IMR-90 (cell line): Measurements from ENCODE around the gene IFNA17. TPM values are rescaled to one million over a fixed set of nuclear protein-coding genes. Genes with fewer than 3 reads are reported as not detected.

ENCODE experiments used
- ATAC-seq: fragments of 200-7000 bp; cut with Tn5 transposase; 2 replicates; pipeline ENCODE4 v1.9.1; 2020; ENCODE audit warnings: low read depth, mild to moderate bottlenecking, moderate library complexity
- BruUV-seq: library from RNA; stranded (reverse); fragments of 400-500 nt; replicated peaks from 2 replicates; lab custom pipeline; 2021; lab: Mats Ljungman, UMichigan
- CTCF ChIA-PET: fragments of 300-600 bp; formaldehyde crosslinking; extraction: SDS; loops from one replicate; lab custom pipeline; 2021; ENCODE audit warnings: antibody characterized with exemption; lab: Yijun Ruan, JAX
- POLR2A ChIA-PET: fragments of 300-600 bp; sonication (Branson Sonifier 250); formaldehyde crosslinking; loops from one replicate; lab custom pipeline; 2022; ENCODE audit warnings: antibody characterized with exemption; ENCODE audit not compliant: unreplicated experiment; lab: Charles Lee
- DNase-seq: peaks from one replicate; pipeline ENCODE4 v3.0.0; 2013
- H2AFZ ChIP-seq: replicated peaks from 2 replicates; pipeline ENCODE3; 2013; ENCODE audit warnings: low read length, mild to moderate bottlenecking; ENCODE audit not compliant: poor library complexity
- H2AK5ac ChIP-seq: 2 replicates; pipeline ENCODE4 v1.6.1; 2013; ENCODE audit warnings: low read depth, low read length, inconsistent platforms
- H2AK9ac ChIP-seq: replicated peaks from 2 replicates; pipeline ENCODE3; 2013; ENCODE audit warnings: mild to moderate bottlenecking, low read depth, low read length, moderate library complexity; ENCODE audit not compliant: poor library complexity
- H2BK120ac ChIP-seq: 2 replicates; pipeline ENCODE4 v1.6.1; 2013; ENCODE audit warnings: low read depth, low read length, inconsistent platforms
- H2BK15ac ChIP-seq: 3 replicates; pipeline ENCODE4 v1.6.1; 2013; ENCODE audit warnings: low read depth, low read length, inconsistent platforms
- H2BK20ac ChIP-seq: 2 replicates; pipeline ENCODE4 v1.6.1; 2013; ENCODE audit warnings: low read depth, mild to moderate bottlenecking, inconsistent platforms, low read length, moderate library complexity
- H2BK5ac ChIP-seq: 2 replicates; pipeline ENCODE4 v1.6.1; 2013; ENCODE audit warnings: mild to moderate bottlenecking, low read depth, low read length, inconsistent platforms; ENCODE audit not compliant: poor library complexity, severe bottlenecking
- H3K14ac ChIP-seq: replicated peaks from 2 replicates; pipeline ENCODE4 v1.6.1; 2013; ENCODE audit warnings: low read depth, low read length, inconsistent platforms
- H3K18ac ChIP-seq: 2 replicates; pipeline ENCODE4 v1.6.1; 2013; ENCODE audit warnings: low read depth, low read length, control low read depth
- H3K23ac ChIP-seq: 2 replicates; pipeline ENCODE4 v1.6.1; 2013; ENCODE audit warnings: low read depth, low read length, inconsistent platforms
- H3K27ac ChIP-seq: 2 replicates; pipeline ENCODE4 v1.5.1; 2013; ENCODE audit warnings: mild to moderate bottlenecking, control low read depth, low read length; ENCODE audit not compliant: insufficient read depth
- H3K27me3 ChIP-seq: 2 replicates; pipeline ENCODE4 v1.6.1; 2013; ENCODE audit warnings: low read length; ENCODE audit not compliant: control insufficient read depth, insufficient read depth
- H3K36me3 ChIP-seq: 2 replicates; pipeline ENCODE4 v1.6.1; 2013; ENCODE audit warnings: low read length, mixed read lengths; ENCODE audit not compliant: control insufficient read depth, insufficient read depth
- H3K4ac ChIP-seq: 2 replicates; pipeline ENCODE4 v1.6.1; 2013; ENCODE audit warnings: low read depth, low read length, inconsistent platforms
- H3K4me1 ChIP-seq: 2 replicates; pipeline ENCODE4 v1.6.1; 2013; ENCODE audit warnings: low read length, mixed read lengths; ENCODE audit not compliant: control insufficient read depth, insufficient read depth
- H3K4me2 ChIP-seq: 2 replicates; pipeline ENCODE4 v1.6.1; 2013; ENCODE audit warnings: low read depth, mild to moderate bottlenecking, control low read depth, low read length, moderate library complexity
- H3K4me3 ChIP-seq: 2 replicates; pipeline ENCODE4 v1.5.1; 2013; ENCODE audit warnings: low read depth, mild to moderate bottlenecking, control low read depth, low read length, moderate library complexity; ENCODE audit not compliant: insufficient read depth
- H3K56ac ChIP-seq: 2 replicates; pipeline ENCODE4 v1.6.1; 2013; ENCODE audit warnings: low read length, inconsistent platforms; ENCODE audit not compliant: insufficient read depth; ENCODE audit errors: extremely low read depth
- H3K79me1 ChIP-seq, 2 experiments: 2 replicates each; pipeline ENCODE4 v1.6.1; 2013; ENCODE audit warnings: low read length in 2 of 2, inconsistent platforms in 1 of 2, low read depth in 1 of 2
- H3K9ac ChIP-seq: 2 replicates; pipeline ENCODE4 v1.6.1; 2013; ENCODE audit warnings: low read depth, low read length, control low read depth
- H3K9me1 ChIP-seq: 2 replicates; pipeline ENCODE4 v1.6.1; 2013; ENCODE audit warnings: low read length, inconsistent platforms; ENCODE audit not compliant: insufficient read depth
- H3K9me3 ChIP-seq: 2 replicates; pipeline ENCODE4 v1.6.1; 2013; ENCODE audit warnings: low read length; ENCODE audit not compliant: control insufficient read depth, insufficient read depth
- H4K20me1 ChIP-seq: 2 replicates; pipeline ENCODE4 v1.6.1; 2013; ENCODE audit warnings: low read length, inconsistent platforms; ENCODE audit not compliant: insufficient read depth
- H4K5ac ChIP-seq: 2 replicates; pipeline ENCODE4 v1.6.1; 2013; ENCODE audit warnings: mild to moderate bottlenecking, low read depth, low read length, control low read depth
- H4K8ac ChIP-seq, 2 experiments: 2 replicates each; pipeline ENCODE4 v1.6.1; 2013; ENCODE audit warnings: low read depth in 2 of 2, low read length in 2 of 2, control low read depth in 1 of 2, inconsistent platforms in 1 of 2
- H4K91ac ChIP-seq: 2 replicates; pipeline ENCODE4 v1.6.1; 2013; ENCODE audit warnings: low read depth, low read length, inconsistent platforms; ENCODE audit not compliant: insufficient read depth
- BHLHE40 ChIP-seq: fragments of 150-350 bp; IDR thresholded peaks from 2 replicates; pipeline ENCODE4 v1.6.1; 2016; ENCODE audit warnings: mild to moderate bottlenecking, low read depth, low read length
- CEBPB ChIP-seq: IDR thresholded peaks from 2 replicates; pipeline ENCODE4 v1.6.1; 2012; ENCODE audit warnings: low read depth, low read length, improper control_type of control experiment
- CHD1 ChIP-seq: IDR thresholded peaks from 2 replicates; pipeline ENCODE4 v1.6.1; 2012; ENCODE audit warnings: low read depth, low read length, improper control_type of control experiment
- ELK1 ChIP-seq: fragments of 150-350 bp; IDR thresholded peaks from 2 replicates; pipeline ENCODE4 v1.6.1; 2016; ENCODE audit warnings: low read depth, mild to moderate bottlenecking, low read length, moderate library complexity, borderline replicate concordance
- MAFK ChIP-seq: IDR thresholded peaks from 2 replicates; pipeline ENCODE4 v1.6.1; 2012; ENCODE audit warnings: low read depth, low read length, improper control_type of control experiment
- MXI1 ChIP-seq: IDR thresholded peaks from 2 replicates; pipeline ENCODE4 v1.6.1; 2012; ENCODE audit warnings: low read depth, mild to moderate bottlenecking, low read length, moderate library complexity, borderline replicate concordance
- NFE2L2 ChIP-seq: fragments of 150-350 bp; IDR thresholded peaks from 2 replicates; pipeline ENCODE4 v1.6.1; 2016; ENCODE audit warnings: low read depth, mild to moderate bottlenecking, low read length
- POLR2A ChIP-seq: IDR thresholded peaks from 2 replicates; pipeline ENCODE4 v1.6.1; 2012; ENCODE audit warnings: mild to moderate bottlenecking, low read depth, low read length
- RAD21 ChIP-seq: IDR thresholded peaks from 2 replicates; pipeline ENCODE4 v1.6.1; 2012; ENCODE audit warnings: low read length, improper control_type of control experiment
- RCOR1 ChIP-seq: IDR thresholded peaks from 2 replicates; pipeline ENCODE4 v1.6.1; 2012; ENCODE audit warnings: mild to moderate bottlenecking, low read length, improper control_type of control experiment; ENCODE audit not compliant: insufficient replicate concordance
- SMC3 ChIP-seq: fragments of 150-350 bp; IDR thresholded peaks from 2 replicates; pipeline ENCODE4 v1.6.1; 2016; ENCODE audit warnings: low read depth, mild to moderate bottlenecking, antibody characterized with exemption, low read length, moderate library complexity
- USF2 ChIP-seq: fragments of 150-350 bp; IDR thresholded peaks from 2 replicates; pipeline ENCODE4 v1.6.1; 2017; ENCODE audit warnings: mild to moderate bottlenecking, antibody characterized with exemption, low read length, low read depth
- WGBS, 2 experiments: methylation state at CpG; one replicate each; pipeline versions ENCODE4 v1.1.5 to v1.1.7; 2013; ENCODE audit warnings: missing lambda C conversion rate in 2 of 2; ENCODE audit not compliant: insufficient read length in 1 of 2; ENCODE audit errors: extremely low coverage in 2 of 2; 5-methylcytosine and 5-hydroxymethylcytosine counted together
- dilution Hi-C: fragments of 300-500 bp; cut with HindIII; formaldehyde crosslinking; loops from one replicate; pipeline ENCODE4 v1.14.3; 2018; ENCODE audit warnings: low sequenced_read_pairs; ENCODE audit not compliant: unreplicated experiment
- in situ Hi-C: fragments of 300-500 bp; cut with MboI; formaldehyde crosslinking; loops from 3 replicates; pipeline ENCODE4 v1.14.3; 2019; ENCODE audit warnings: low sequenced_read_pairs, inconsistent platforms, mixed read lengths
- intact Hi-C: fragments of 100-400 bp; cut with micrococcal nuclease; formaldehyde crosslinking; loops from 2 replicates; pipeline ENCODE4 v1.10.0; 2022
- polyA plus RNA-seq, 3 experiments: library from polyadenylated mRNA; depleted of rRNA; stranded (reverse); fragments of >200 nt; gene quantifications; 2 replicates each; pipeline ENCODE4 v1.2.3, GENCODE V29; 2012; ENCODE audit warnings: low replicate concordance in 1 of 3
- total RNA-seq: library from RNA; depleted of rRNA; stranded (reverse); fragments of >200 nt; gene quantifications from 2 replicates; pipeline ENCODE4 v1.2.3, GENCODE V29; 2012
- TF ChIP-seq, protein P1 (sequence below): conservative IDR thresholded peaks from 2 replicates; pipeline ENCODE4 v1.5.1; 2012; ENCODE audit warnings: mild to moderate bottlenecking, low read depth, low read length, improper control_type of control experiment

The IFNA17 gene
- total and polyA plus RNA-seq, 2 of the 4 experiments (the other 2 are of a cell fraction) = not detected

GRCh38 chr9:21251190-21251589 is 23.2 kb upstream of the IFNA17 start:
- dilution Hi-C loops = no loop called here
- WGBS, 2 experiments = 29% methylated on average over 1 of the region's 1 CpG; no CpG with 5 or more reads in 1 of the 2 experiments

More at GRCh38 chr9:21251190-21251589, 23.2 kb upstream of the IFNA17 start:
- DNase-seq (no peak), ATAC-seq (no peak)
- Histone ChIP-seq H3K4me2 (no peak overlapping the region), H3K36me3 (no peaks in the 10 kb centered on the region), H2BK120ac (no peak overlapping the region), H3K27ac (no peak overlapping the region), H3K9ac (no peak overlapping the region), H2AK9ac (no peak overlapping the region), H2BK20ac (no peak overlapping the region), H4K5ac (no peak overlapping the region), H3K4ac (no peak overlapping the region), H3K56ac (no peak overlapping the region), H3K27me3 (peaks cover 13% of the 10 kb centered on the region), H4K20me1 (no peaks in the 10 kb centered on the region), H3K9me1 (no peaks in the 10 kb centered on the region), H3K18ac (no peak overlapping the region), H3K4me1 (0 out of 2 replicates have a peak, but pooled peaks cover 1% of the 10 kb centered on the region), H2AK5ac (no peak overlapping the region), H2BK15ac (no peak overlapping the region), H3K79me1 (no peaks in the 10 kb centered on the region), H3K23ac (no peak overlapping the region), H2AFZ (no peak overlapping the region), H3K9me3 (no peaks in the 10 kb centered on the region), H4K91ac (no peak overlapping the region), H3K4me3 (no peak overlapping the region), H3K14ac (no peak overlapping the region), H2BK5ac (no peak overlapping the region), H4K8ac (no peak overlapping the region)
- CTCF ChIA-PET = no interaction called here
- BruUV-seq = no TSS peak
- POLR2A ChIA-PET = no interaction called here
- intact Hi-C loops (loop anchor here (5.0 kb wide), 1 partner anchor 146 kb away; no protein-coding TSS in a partner anchor), in situ Hi-C loops (no loop called here)
- TF ChIP-seq SMC3 = no peak
- TF ChIP-seq POLR2A = no peak
- TF ChIP-seq BHLHE40 = no peak
- TF ChIP-seq CEBPB = no peak
- TF ChIP-seq NFE2L2 = no peak
- TF ChIP-seq CHD1 = no peak
- no peak for TF ChIP-seq MXI1
- TF ChIP-seq MAFK = no peak
- TF ChIP-seq RCOR1 = no peak
- TF ChIP-seq, protein P1, sequence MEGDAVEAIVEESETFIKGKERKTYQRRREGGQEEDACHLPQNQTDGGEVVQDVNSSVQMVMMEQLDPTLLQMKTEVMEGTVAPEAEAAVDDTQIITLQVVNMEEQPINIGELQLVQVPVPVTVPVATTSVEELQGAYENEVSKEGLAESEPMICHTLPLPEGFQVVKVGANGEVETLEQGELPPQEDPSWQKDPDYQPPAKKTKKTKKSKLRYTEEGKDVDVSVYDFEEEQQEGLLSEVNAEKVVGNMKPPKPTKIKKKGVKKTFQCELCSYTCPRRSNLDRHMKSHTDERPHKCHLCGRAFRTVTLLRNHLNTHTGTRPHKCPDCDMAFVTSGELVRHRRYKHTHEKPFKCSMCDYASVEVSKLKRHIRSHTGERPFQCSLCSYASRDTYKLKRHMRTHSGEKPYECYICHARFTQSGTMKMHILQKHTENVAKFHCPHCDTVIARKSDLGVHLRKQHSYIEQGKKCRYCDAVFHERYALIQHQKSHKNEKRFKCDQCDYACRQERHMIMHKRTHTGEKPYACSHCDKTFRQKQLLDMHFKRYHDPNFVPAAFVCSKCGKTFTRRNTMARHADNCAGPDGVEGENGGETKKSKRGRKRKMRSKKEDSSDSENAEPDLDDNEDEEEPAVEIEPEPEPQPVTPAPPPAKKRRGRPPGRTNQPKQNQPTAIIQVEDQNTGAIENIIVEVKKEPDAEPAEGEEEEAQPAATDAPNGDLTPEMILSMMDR = no peak
- TF ChIP-seq ELK1 = no peak
- TF ChIP-seq RAD21 = no peak
- TF ChIP-seq USF2 = no peak
